ENCODE data around the gene SCN3A.

GRCh38 chr2:165056564-165056963, 147.3 kb downstream of the SCN3A start:
- no peak for TF ChIP-seq CTCF (IDR thresholded peaks at IDR 0.05; ENCODE audit: low read length)
- TF ChIP-seq EZH2 (optimal IDR thresholded peaks at IDR 0.05; ENCODE audit: low read depth, low read length): no peak
- TF ChIP-seq EZH2phosphoT487 (IDR thresholded peaks at IDR 0.05; ENCODE audit: low read length): no peak

All from MM.1S (cell line).